Fibroblast of gingiva (primary cell): ENCODE measurements around the gene EEF1B2.
"Not testable (repeated sequence)": the region's sequence is repeated elsewhere in the genome, so short reads cannot be mapped to it uniquely, and the experiment has no call there.

ENCODE experiments used
- DNase-seq: peaks from one replicate; pipeline ENCODE4 v3.0.0-alpha.2; 2011; ENCODE audit warnings: low read depth

Gene EEF1B2

GRCh38 chr2:206164261-206164862 lies 4.7 kb downstream of the EEF1B2 start:
- peak; percentile 8 for DNase-seq

GRCh38 chr2:206168230-206168629 lies 8.5 kb downstream of the EEF1B2 start:
- not testable (repeated sequence) for DNase-seq

- not testable (repeated sequence) for DNase-seq
Measured at GRCh38 chr2:206171624-206172397, 12.1 kb downstream of the EEF1B2 start.

GRCh38 chr2:206173147-206173546 lies 13.5 kb downstream of the EEF1B2 start:
- DNase-seq, result no peak

- DNase-seq, result no peak
Measured at GRCh38 chr2:206176121-206176520, 16.4 kb downstream of the EEF1B2 start.

GRCh38 chr2:206176901-206177300 lies 17.2 kb downstream of the EEF1B2 start:
- DNase-seq, result no peak

GRCh38 chr2:206181526-206181925 lies 21.8 kb downstream of the EEF1B2 start:
- not testable (repeated sequence) for DNase-seq

GRCh38 chr2:206189691-206190090 lies 30.0 kb downstream of the EEF1B2 start:
- peak; percentile 28 for DNase-seq

- DNase-seq, result no peak
Measured at GRCh38 chr2:206190111-206190510, 30.4 kb downstream of the EEF1B2 start.

- DNase-seq, result no peak
Measured at GRCh38 chr2:206190689-206191088, 31.0 kb downstream of the EEF1B2 start.

GRCh38 chr2:206192157-206192556 lies 32.5 kb downstream of the EEF1B2 start:
- no peak for DNase-seq

GRCh38 chr2:206193671-206194357 lies 34.1 kb downstream of the EEF1B2 start:
- no peak for DNase-seq

GRCh38 chr2:206198677-206199076 lies 39.0 kb downstream of the EEF1B2 start:
- peak; percentile 45 for DNase-seq

GRCh38 chr2:206201075-206201848 lies 41.6 kb downstream of the EEF1B2 start:
- no peak for DNase-seq

GRCh38 chr2:206202446-206202845 lies 42.8 kb downstream of the EEF1B2 start:
- no peak for DNase-seq

- DNase-seq, result no peak
Measured at GRCh38 chr2:206203331-206203730, 43.6 kb downstream of the EEF1B2 start.

GRCh38 chr2:206204710-206205109 lies 45.0 kb downstream of the EEF1B2 start:
- no peak for DNase-seq

GRCh38 chr2:206207316-206207715 lies 47.6 kb downstream of the EEF1B2 start:
- DNase-seq, result not testable (repeated sequence)

- no peak for DNase-seq
Measured at GRCh38 chr2:206208900-206209299, 49.2 kb downstream of the EEF1B2 start.

GRCh38 chr2:206211657-206212255 lies 52.1 kb downstream of the EEF1B2 start:
- peak; percentile 85 for DNase-seq
